Smooth muscle cell (in vitro differentiated cells): ENCODE data around the gene ALPI. TPM values are rescaled to one million over a fixed set of nuclear protein-coding genes. Genes with fewer than 3 reads are reported as not detected.

Experiments
- DNase-seq: peaks from one replicate; lab custom pipeline; 2025; ENCODE audit not compliant: unreplicated experiment; lab: John Stamatoyannopoulos, UW
- H2AFZ ChIP-seq: fragments of 200-600 bp; sonication (generic); 2 replicates; pipeline ENCODE4 v1.6.0; 2016; ENCODE audit warnings: antibody characterized with exemption, low read depth, mild to moderate bottlenecking
- H3F3A ChIP-seq: fragments of 200-600 bp; sonication (generic); 2 replicates; pipeline ENCODE4 v1.6.0; 2017; ENCODE audit warnings: antibody characterized with exemption, low read depth
- H3K27ac ChIP-seq: fragments of 200-600 bp; sonication (generic); 2 replicates; pipeline ENCODE4 v1.5.1; 2016; ENCODE audit warnings: low read depth, mild to moderate bottlenecking
- H3K27me3 ChIP-seq: fragments of 200-600 bp; sonication (generic); 2 replicates; pipeline ENCODE4 v1.6.1; 2016; ENCODE audit warnings: low read depth, mild to moderate bottlenecking
- H3K36me3 ChIP-seq: fragments of 200-600 bp; sonication (generic); 2 replicates; pipeline ENCODE4 v1.5.1; 2016; ENCODE audit warnings: low read depth
- H3K4me1 ChIP-seq: fragments of 200-600 bp; sonication (generic); 2 replicates; pipeline ENCODE4 v1.5.1; 2016; ENCODE audit warnings: low read depth
- H3K4me2 ChIP-seq: fragments of 200-600 bp; sonication (generic); 2 replicates; pipeline ENCODE4 v1.6.0; 2016; ENCODE audit warnings: mild to moderate bottlenecking
- H3K4me3 ChIP-seq: fragments of 200-600 bp; sonication (generic); 2 replicates; pipeline ENCODE4 v1.5.1; 2016; ENCODE audit warnings: mild to moderate bottlenecking
- H3K79me2 ChIP-seq: fragments of 200-600 bp; sonication (generic); 2 replicates; pipeline ENCODE4 v1.6.0; 2016; ENCODE audit warnings: low read depth, mild to moderate bottlenecking
- H3K9ac ChIP-seq: fragments of 200-600 bp; sonication (generic); 2 replicates; pipeline ENCODE4 v1.6.0; 2016; ENCODE audit warnings: low read depth
- H3K9me3 ChIP-seq: fragments of 200-600 bp; sonication (generic); replicated peaks from 2 replicates; pipeline ENCODE4 v1.5.1; 2016; ENCODE audit warnings: low read depth
- H4K20me1 ChIP-seq: fragments of 200-600 bp; sonication (generic); 2 replicates; pipeline ENCODE4 v1.6.0; 2016; ENCODE audit warnings: low read depth
- CTCF ChIP-seq: fragments of 200-600 bp; sonication (generic); IDR thresholded peaks from 2 replicates; pipeline ENCODE4 v1.5.1; 2017; ENCODE audit warnings: borderline replicate concordance, mild to moderate bottlenecking, antibody characterized with exemption; ENCODE audit not compliant: insufficient read depth, poor library complexity, severe bottlenecking
- WGBS: methylation state at CpG from one replicate; pipeline ENCODE4 v1.1.7; 2016; ENCODE audit warnings: low lambda C conversion rate; 5-methylcytosine and 5-hydroxymethylcytosine counted together
- polyA plus RNA-seq: library from polyadenylated mRNA; unstranded; fragments of >200 nt; fragmentation: Nextera tagmentation; extraction: Ambion mirVana; gene quantifications from 2 replicates; pipeline ENCODE4 v1.2.1, GENCODE V29; 2016
- total RNA-seq: library from RNA; depleted of rRNA; stranded (reverse); fragments of >200 nt; gene quantifications from 2 replicates; pipeline ENCODE4 v1.2.3, GENCODE V29; 2014

ALPI gene
- total and polyA plus RNA-seq, 2 experiments from 2014 or later: not detected

GRCh38 chr2:232483311-232483922 lies 27.5 kb downstream of the ALPI start:
- Histone ChIP-seq H3K4me1 (no peaks in the 10 kb centered on the region), H3K79me2 (no peaks in the 10 kb centered on the region), H3K27me3 (peaks cover 73% of the 10 kb centered on the region), H3F3A (no peaks in the 10 kb centered on the region), H3K9ac (no peak overlapping the region), H3K36me3 (no peaks in the 10 kb centered on the region), H3K27ac (no peak overlapping the region), H3K4me2 (no peak overlapping the region), H3K9me3 (no peaks in the 10 kb centered on the region), H4K20me1 (no peaks in the 10 kb centered on the region), H3K4me3 (no peak overlapping the region), H2AFZ (no peak overlapping the region)
- no peak for TF ChIP-seq CTCF
- WGBS: 93% methylated on average over 10 of the region's 10 CpGs
- DNase-seq: no peak

GRCh38 chr2:232483923-232484627 lies 28.1 kb downstream of the ALPI start:
- H3K4me1 ChIP-seq: no peaks in the 10 kb centered on the region
- DNase-seq: no peak
- H3K4me2 ChIP-seq: no peak overlapping the region
- H3K9me3 ChIP-seq: no peaks in the 10 kb centered on the region
- no peaks in the 10 kb centered on the region for H3K36me3 ChIP-seq
- H3F3A ChIP-seq: no peaks in the 10 kb centered on the region
- H3K27ac ChIP-seq: no peak overlapping the region
- H3K79me2 ChIP-seq: no peaks in the 10 kb centered on the region
- H2AFZ ChIP-seq: no peak overlapping the region
- TF ChIP-seq CTCF: no peak
- WGBS: 94% methylated on average over 19 of the region's 19 CpGs
- H3K27me3 ChIP-seq: peaks cover 79% of the 10 kb centered on the region
- no peaks in the 10 kb centered on the region for H4K20me1 ChIP-seq
- no peak overlapping the region for H3K9ac ChIP-seq
- no peak overlapping the region for H3K4me3 ChIP-seq

GRCh38 chr2:232484628-232485347 lies 28.8 kb downstream of the ALPI start:
- 80% methylated on average over 10 of the region's 12 CpGs for WGBS

More at GRCh38 chr2:232484628-232485347, 28.8 kb downstream of the ALPI start:
- H3K36me3 ChIP-seq: no peaks in the 10 kb centered on the region
- no peak for TF ChIP-seq CTCF
- no peak overlapping the region for H3K4me2 ChIP-seq
- no peaks in the 10 kb centered on the region for H3F3A ChIP-seq
- no peaks in the 10 kb centered on the region for H3K79me2 ChIP-seq
- H2AFZ ChIP-seq: no peak overlapping the region
- H3K9me3 ChIP-seq: no peaks in the 10 kb centered on the region
- no peak overlapping the region for H3K4me3 ChIP-seq
- peaks cover 87% of the 10 kb centered on the region for H3K27me3 ChIP-seq
- no peaks in the 10 kb centered on the region for H3K4me1 ChIP-seq
- no peak for DNase-seq
- no peak overlapping the region for H3K9ac ChIP-seq
- no peaks in the 10 kb centered on the region for H4K20me1 ChIP-seq
- H3K27ac ChIP-seq: no peak overlapping the region
